Endothelial cell of umbilical vein (primary cell): ENCODE measurements around the gene SELPLG. TPM values are rescaled to one million over a fixed set of nuclear protein-coding genes. Genes with fewer than 3 reads are reported as not detected.

Experiments used
- BruUV-seq: library from RNA; stranded (reverse); fragments of 400-500 nt; replicated peaks from 2 replicates; lab custom pipeline; 2021; lab: Mats Ljungman, UMichigan
- CTCF ChIA-PET: fragments of 300-600, 350-600 bp; sonication (Branson Sonifier 250); formaldehyde crosslinking; loops from one replicate; lab custom pipeline; 2021; ENCODE audit warnings: antibody characterized with exemption, inconsistent platforms; lab: Charles Lee
- POLR2A ChIA-PET: fragments of 300-600, 350-600 bp; sonication (Branson Sonifier 250); formaldehyde crosslinking; loops from one replicate; lab custom pipeline; 2021; ENCODE audit warnings: antibody characterized with exemption, inconsistent platforms; lab: Charles Lee
- DNase-seq: peaks from one replicate; pipeline ENCODE4 v3.0.0-alpha.2; 2011; ENCODE audit warnings: low read depth, low spot score
- FAIRE-seq: peaks from 2 replicates; lab custom pipeline; 2011; peaks lifted over from hg19 to GRCh38; lab: Jason Lieb, UNC
- H2AFZ ChIP-seq: 2 replicates; pipeline ENCODE4 v1.6.0; 2012; ENCODE audit warnings: low read depth, low read length, control low read depth, inconsistent platforms
- H3K27ac ChIP-seq: 2 replicates; pipeline ENCODE4 v1.5.1; 2011; ENCODE audit warnings: low read depth, mild to moderate bottlenecking, control low read depth, low read length, moderate library complexity; ENCODE audit not compliant: insufficient read depth
- H3K27me3 ChIP-seq, 2 experiments: 2 replicates each; pipeline versions ENCODE4 v1.6.0 to v1.6.1; 2011; ENCODE audit warnings: low read length in 2 of 2, mixed read lengths in 1 of 2; ENCODE audit not compliant: control insufficient read depth in 2 of 2, insufficient read depth in 2 of 2
- H3K36me3 ChIP-seq, 2 experiments: 2 replicates in 1 of 2; 3 replicates in 1 of 2; pipeline ENCODE4 v1.5.1; 2011; ENCODE audit warnings: low read length in 2 of 2, mild to moderate bottlenecking in 1 of 2, moderate library complexity in 1 of 2; ENCODE audit not compliant: control insufficient read depth in 2 of 2, insufficient read depth in 2 of 2; ENCODE audit errors: extremely low read depth in 1 of 2
- H3K4me1 ChIP-seq: 3 replicates; pipeline ENCODE4 v1.5.1; 2011; ENCODE audit warnings: mild to moderate bottlenecking, low read length; ENCODE audit not compliant: control insufficient read depth, insufficient read depth; ENCODE audit errors: extremely low read depth
- H3K4me2 ChIP-seq: 2 replicates; pipeline ENCODE4 v1.6.1; 2011; ENCODE audit warnings: low read length, control low read depth, mixed read lengths; ENCODE audit not compliant: insufficient read depth
- H3K4me3 ChIP-seq, 3 experiments: fragments of 200-600 bp in 1 of 3; sonication (generic), shearing (Covaris generic) in 1 of 3; replicated peaks in 1 of 3; 2 replicates each; pipeline ENCODE4 v1.5.1; 2011 to 2016; ENCODE audit warnings: control low read depth in 3 of 3, low read length in 3 of 3, mild to moderate bottlenecking in 2 of 3, inconsistent platforms in 1 of 3, low read depth in 1 of 3, moderate library complexity in 1 of 3; ENCODE audit not compliant: insufficient read depth in 1 of 3
- H3K79me2 ChIP-seq: 2 replicates; pipeline ENCODE4 v1.6.0; 2012; ENCODE audit warnings: low read length, inconsistent platforms; ENCODE audit not compliant: control insufficient read depth, insufficient read depth
- H3K9ac ChIP-seq: replicated peaks from 2 replicates; pipeline ENCODE3; 2011; ENCODE audit warnings: low read length, control low read depth; ENCODE audit not compliant: insufficient read depth; ENCODE audit errors: extremely low read depth
- H3K9me1 ChIP-seq: replicated peaks from 3 replicates; pipeline ENCODE4 v1.6.0; 2011; ENCODE audit warnings: mild to moderate bottlenecking, low read length; ENCODE audit not compliant: control insufficient read depth, insufficient read depth; ENCODE audit errors: extremely low read depth
- H3K9me3 ChIP-seq: replicated peaks from 2 replicates; pipeline ENCODE4 v1.5.1; 2012; ENCODE audit warnings: low read length, inconsistent platforms; ENCODE audit not compliant: control insufficient read depth, insufficient read depth
- H4K20me1 ChIP-seq: replicated peaks from 2 replicates; pipeline ENCODE3; 2011; ENCODE audit warnings: mild to moderate bottlenecking, low read length; ENCODE audit not compliant: control insufficient read depth, insufficient read depth; ENCODE audit errors: extremely low read depth
- CTCF ChIP-seq, 2 donors: IDR thresholded peaks; 1 replicate in 1 of 2; 2 replicates in 1 of 2; pipeline ENCODE4 v1.5.1; 2011; ENCODE audit warnings: low read length in 2 of 2, mild to moderate bottlenecking in 2 of 2, moderate library complexity in 2 of 2, control low read depth in 1 of 2, inconsistent platforms in 1 of 2, low read depth in 1 of 2; ENCODE audit not compliant: insufficient read depth in 1 of 2; ENCODE audit errors: extremely low read depth in 1 of 2
- EZH2 ChIP-seq: IDR thresholded peaks from 2 replicates; pipeline ENCODE4 v1.6.1; 2012; ENCODE audit warnings: borderline replicate concordance, low read depth, mild to moderate bottlenecking, moderate library complexity, low read length, inconsistent platforms; ENCODE audit not compliant: severe bottlenecking
- FOS ChIP-seq: IDR thresholded peaks from 2 replicates; pipeline ENCODE4 v1.6.1; 2011; ENCODE audit warnings: mild to moderate bottlenecking, low read length, moderate library complexity, borderline replicate concordance; ENCODE audit not compliant: insufficient read depth
- GATA2 ChIP-seq: IDR thresholded peaks from 2 replicates; pipeline ENCODE4 v1.7.0; 2011; ENCODE audit warnings: low read depth, mild to moderate bottlenecking, moderate library complexity, mixed read lengths, low read length; ENCODE audit not compliant: insufficient read length, insufficient read depth
- JUN ChIP-seq: IDR thresholded peaks from 2 replicates; pipeline ENCODE4 v1.6.1; 2011; ENCODE audit warnings: borderline replicate concordance, low read depth; ENCODE audit not compliant: insufficient read length, insufficient read depth
- MAX ChIP-seq: IDR thresholded peaks from 2 replicates; pipeline ENCODE4 v1.6.1; 2011; ENCODE audit not compliant: insufficient read depth, insufficient read length
- MYC ChIP-seq: IDR thresholded peaks from one replicate; pipeline ENCODE4 v1.6.1; 2011; ENCODE audit warnings: mild to moderate bottlenecking, low read depth, low read length
- POLR2A ChIP-seq: IDR thresholded peaks from 2 replicates; pipeline ENCODE4 v1.6.1; 2012; ENCODE audit warnings: low read depth, mild to moderate bottlenecking, control low read depth, low read length
- POLR2AphosphoS5 ChIP-seq: IDR thresholded peaks from 2 replicates; pipeline ENCODE4 v1.6.1; 2012; ENCODE audit warnings: low read depth, mild to moderate bottlenecking, control low read depth, low read length, moderate library complexity; ENCODE audit not compliant: insufficient read depth
- dilution Hi-C: fragments of 300-500 bp; cut with MboI; formaldehyde crosslinking; loops from one replicate; pipeline ENCODE4 v1.15.0; 2019; ENCODE audit warnings: low sequenced_read_pairs; ENCODE audit not compliant: extremely low pct_ligation_motif_present
- intact Hi-C: fragments of 100-400 bp; cut with micrococcal nuclease; formaldehyde crosslinking; loops from one replicate; pipeline ENCODE4 v1.10.0; 2022
- polyA plus RNA-seq, 4 experiments: library from polyadenylated mRNA; depleted of rRNA in 3 of 4; stranded (reverse) in 3 of 4; unstranded in 1 of 4; fragments of >200 nt; gene quantifications; 2 replicates each; pipeline versions ENCODE4 v1.2.1 to v1.2.3, GENCODE V29; 2011 to 2012; ENCODE audit warnings: missing spikeins in 1 of 4
- total RNA-seq: library from RNA; stranded (reverse); gene quantifications from 2 replicates; pipeline ENCODE4 v1.2.3, GENCODE V29; 2021

Gene SELPLG
- total and polyA plus RNA-seq, 2 donors (not counting 3 experiments of a cell fraction or from before 2014, with no cell fraction given) = 1.0 to 1.2 TPM

- no peaks in the 10 kb centered on the region for H3K27me3 ChIP-seq
- no peak overlapping the region for H2AFZ ChIP-seq
- dilution Hi-C loops (no loop called here), intact Hi-C loops (no loop called here)
- BruUV-seq = no TSS peak
- no peaks in the 10 kb centered on the region for H3K9me1 ChIP-seq
- peaks cover 80% of the 10 kb centered on the region for H3K79me2 ChIP-seq
- H3K9ac ChIP-seq = no peak overlapping the region
- H3K4me1 ChIP-seq = peaks cover 30% of the 10 kb centered on the region
- FAIRE-seq = no peak
- no peak overlapping the region for H3K4me3 ChIP-seq
- no peak overlapping the region for H3K4me2 ChIP-seq
- no peaks in the 10 kb centered on the region for H4K20me1 ChIP-seq
- no peaks in the 10 kb centered on the region for H3K9me3 ChIP-seq
- ChIA-PET POLR2A (no interaction called here), CTCF (no interaction called here)
- H3K36me3 ChIP-seq = peaks cover 2 to 9% of the 10 kb centered on the region in 2 experiments
- DNase-seq = no peak
- TF ChIP-seq MAX (no peak), FOS (no peak), MYC (no peak), GATA2 (no peak), EZH2 (no peak), POLR2AphosphoS5 (no peak), CTCF (IDR thresholded peaks at IDR 0.05; ENCODE audit: extremely low read depth in 1 of 2, insufficient read depth in 1 of 2, low read depth in 1 of 2, low read length in 2 of 2) (no peak), POLR2A (no peak), JUN (no peak)
- no peak overlapping the region for H3K27ac ChIP-seq
Observed at GRCh38 chr12:108681317-108681716, 47.6 kb upstream of the SELPLG start.
